Vagina (tissue), 2 donors: ENCODE results near the gene ELMO1. TPM values are rescaled to one million over a fixed set of nuclear protein-coding genes. Genes with fewer than 3 reads are reported as not detected.

Experiments
- DNase-seq, 2 donors: peaks; one replicate each; pipeline ENCODE4 v3.0.0-alpha.2; 2017; ENCODE audit errors: extremely low spot score in 2 of 2
- H3K27ac ChIP-seq: fragments of 200-600 bp; sonication (generic); one replicate; pipeline ENCODE4 v1.5.1; 2019
- H3K27me3 ChIP-seq: fragments of 200-600 bp; sonication (generic); one replicate; pipeline ENCODE4 v1.5.1; 2019
- H3K36me3 ChIP-seq, 2 donors: fragments of 200-600 bp; sonication (generic); one replicate each; pipeline ENCODE4 v1.5.1; 2017 to 2019
- H3K4me1 ChIP-seq: fragments of 200-600 bp; sonication (generic); one replicate; pipeline ENCODE4 v1.5.1; 2019
- H3K4me3 ChIP-seq, 2 donors: fragments of 200-600 bp; sonication (generic); 1 replicate in 1 of 2; 2 replicates in 1 of 2; pipeline ENCODE4 v1.5.1; 2016 to 2019
- H3K9me3 ChIP-seq: fragments of 200-600 bp; sonication (generic); one replicate; pipeline ENCODE4 v1.5.1; 2019
- POLR2A ChIP-seq, 2 donors: fragments of 450-650 bp; IDR thresholded peaks; one replicate each; pipeline ENCODE4 v1.6.1; 2017; ENCODE audit warnings: antibody characterized with exemption in 2 of 2, mild to moderate bottlenecking in 2 of 2, moderate library complexity in 2 of 2
- POLR2AphosphoS5 ChIP-seq, 2 donors: sonication (generic); formaldehyde crosslinking; IDR thresholded peaks; one replicate each; pipeline ENCODE4 v1.9.0; 2017; ENCODE audit warnings: antibody characterized with exemption in 2 of 2, mild to moderate bottlenecking in 2 of 2, low read depth in 1 of 2; ENCODE audit not compliant: insufficient read depth in 1 of 2
- intact Hi-C: fragments of 100-400 bp; cut with DNase I; formaldehyde crosslinking; loops from one replicate; pipeline ENCODE4 v1.15.1; 2023
- total RNA-seq: library from RNA; depleted of rRNA; stranded (reverse); fragments of >200 nt; gene quantifications from one replicate; pipeline ENCODE4 v1.2.3, GENCODE V29; 2016
- TF ChIP-seq, protein P1 (sequence below), 3 experiments: fragments of 450-650 bp in 2 of 3; fragments of 200-600 bp in 1 of 3; sonication (generic) in 1 of 3; IDR thresholded peaks; one replicate each; pipeline ENCODE4 v1.5.1; 2017 to 2019; ENCODE audit warnings: antibody characterized with exemption in 3 of 3, mild to moderate bottlenecking in 2 of 3, moderate library complexity in 2 of 3

Gene ELMO1
- total RNA-seq, 1 donor from 2014 or later, result 74.4 TPM

DNA sequence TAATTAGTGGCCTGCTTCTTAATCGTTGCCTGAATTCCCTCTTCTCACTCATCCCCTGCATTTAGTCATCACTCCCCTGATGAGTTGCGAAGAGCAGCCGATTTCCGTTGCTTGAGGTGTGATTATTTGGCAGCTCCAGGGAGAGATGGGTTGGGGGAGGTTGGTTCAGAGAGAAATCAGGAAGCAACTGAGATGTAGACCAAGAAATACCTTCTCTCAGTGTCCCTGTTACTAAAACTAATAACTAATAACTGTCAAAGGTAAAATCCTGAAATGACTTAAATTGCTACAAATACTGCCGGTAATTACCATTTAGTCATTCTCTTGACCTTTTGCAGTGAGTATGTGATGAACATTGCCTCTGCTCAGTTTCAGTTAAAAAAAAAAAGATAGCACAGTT is 76.9 kb downstream of the ELMO1 start:
- no peak for DNase-seq
- Histone ChIP-seq H3K4me3 (no peak overlapping the region), H3K27me3 (no peaks in the 10 kb centered on the region), H3K4me1 (no peaks in the 10 kb centered on the region), H3K27ac (no peak overlapping the region), H3K36me3 (no peaks in the 10 kb centered on the region), H3K9me3 (no peaks in the 10 kb centered on the region)
- intact Hi-C loops, result no loop called here
- TF ChIP-seq POLR2A (IDR thresholded peaks at IDR 0.05) (no peak), POLR2AphosphoS5 (IDR thresholded peaks at IDR 0.05; ENCODE audit: insufficient read depth in 1 of 2, low read depth in 1 of 2) (no peak)
- TF ChIP-seq, protein P1, sequence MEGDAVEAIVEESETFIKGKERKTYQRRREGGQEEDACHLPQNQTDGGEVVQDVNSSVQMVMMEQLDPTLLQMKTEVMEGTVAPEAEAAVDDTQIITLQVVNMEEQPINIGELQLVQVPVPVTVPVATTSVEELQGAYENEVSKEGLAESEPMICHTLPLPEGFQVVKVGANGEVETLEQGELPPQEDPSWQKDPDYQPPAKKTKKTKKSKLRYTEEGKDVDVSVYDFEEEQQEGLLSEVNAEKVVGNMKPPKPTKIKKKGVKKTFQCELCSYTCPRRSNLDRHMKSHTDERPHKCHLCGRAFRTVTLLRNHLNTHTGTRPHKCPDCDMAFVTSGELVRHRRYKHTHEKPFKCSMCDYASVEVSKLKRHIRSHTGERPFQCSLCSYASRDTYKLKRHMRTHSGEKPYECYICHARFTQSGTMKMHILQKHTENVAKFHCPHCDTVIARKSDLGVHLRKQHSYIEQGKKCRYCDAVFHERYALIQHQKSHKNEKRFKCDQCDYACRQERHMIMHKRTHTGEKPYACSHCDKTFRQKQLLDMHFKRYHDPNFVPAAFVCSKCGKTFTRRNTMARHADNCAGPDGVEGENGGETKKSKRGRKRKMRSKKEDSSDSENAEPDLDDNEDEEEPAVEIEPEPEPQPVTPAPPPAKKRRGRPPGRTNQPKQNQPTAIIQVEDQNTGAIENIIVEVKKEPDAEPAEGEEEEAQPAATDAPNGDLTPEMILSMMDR (IDR thresholded peaks at IDR 0.05), result no peak

DNA sequence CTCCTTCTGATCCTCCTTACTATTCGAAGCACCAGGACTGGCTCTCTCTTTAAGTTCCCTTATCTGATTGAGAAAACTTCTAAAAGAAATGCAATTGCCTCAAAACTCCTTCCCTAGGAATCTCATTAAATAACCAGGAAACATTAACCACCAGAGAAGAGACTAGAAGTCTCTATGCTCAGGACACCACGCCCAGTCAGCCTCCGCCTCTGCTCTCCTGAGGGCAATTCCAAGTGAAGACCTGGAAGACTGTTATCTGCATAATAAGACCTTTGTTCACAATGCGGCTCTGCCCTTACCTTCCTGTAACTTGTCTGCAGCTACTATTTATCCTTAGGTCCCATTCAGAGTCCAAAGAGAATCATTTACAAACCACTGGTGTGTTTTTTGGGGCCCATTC is 78.8 kb downstream of the ELMO1 start:
- TF ChIP-seq POLR2AphosphoS5 (IDR thresholded peaks at IDR 0.05; ENCODE audit: insufficient read depth in 1 of 2, low read depth in 1 of 2), result no peak
- no peak for TF ChIP-seq POLR2A (IDR thresholded peaks at IDR 0.05)
- TF ChIP-seq, protein P1 (IDR thresholded peaks at IDR 0.05), result no peak
- Histone ChIP-seq H3K4me3 (no peak overlapping the region), H3K27ac (no peak overlapping the region), H3K27me3 (no peaks in the 10 kb centered on the region), H3K9me3 (no peaks in the 10 kb centered on the region), H3K4me1 (no peaks in the 10 kb centered on the region), H3K36me3 (no peaks in the 10 kb centered on the region)
- intact Hi-C loops, result no loop called here
- no peak for DNase-seq

DNA sequence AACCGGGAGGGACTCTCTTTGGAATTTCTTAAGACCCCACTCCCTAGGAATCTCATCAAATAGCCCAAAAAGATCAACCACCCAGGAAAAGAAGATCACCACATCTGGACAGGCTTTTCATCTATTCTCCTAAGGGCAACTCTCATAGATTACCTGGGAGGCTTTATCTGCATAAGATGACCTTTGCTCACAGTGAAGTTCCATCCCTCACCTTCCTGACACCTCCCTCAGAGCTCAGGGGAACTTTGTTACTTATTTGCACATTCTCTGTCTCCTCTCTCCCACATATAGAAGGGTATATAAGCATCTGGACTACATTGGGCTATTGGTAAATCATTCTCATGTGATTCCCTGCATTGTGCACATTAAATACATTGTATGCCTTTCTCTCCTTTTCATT is 80.1 kb downstream of the ELMO1 start:
- no peak for TF ChIP-seq POLR2AphosphoS5 (IDR thresholded peaks at IDR 0.05; ENCODE audit: insufficient read depth in 1 of 2, low read depth in 1 of 2)
- no peak for TF ChIP-seq POLR2A (IDR thresholded peaks at IDR 0.05)
- TF ChIP-seq, protein P1 (IDR thresholded peaks at IDR 0.05), result no peak
- intact Hi-C loops, result no loop called here
- no peaks in the 10 kb centered on the region for H3K27me3 ChIP-seq
- H3K4me1 ChIP-seq, result no peaks in the 10 kb centered on the region
- H3K36me3 ChIP-seq, result no peaks in the 10 kb centered on the region
- no peak overlapping the region for H3K4me3 ChIP-seq
- no peaks in the 10 kb centered on the region for H3K9me3 ChIP-seq
- DNase-seq, result no peak
- no peak overlapping the region for H3K27ac ChIP-seq

DNA sequence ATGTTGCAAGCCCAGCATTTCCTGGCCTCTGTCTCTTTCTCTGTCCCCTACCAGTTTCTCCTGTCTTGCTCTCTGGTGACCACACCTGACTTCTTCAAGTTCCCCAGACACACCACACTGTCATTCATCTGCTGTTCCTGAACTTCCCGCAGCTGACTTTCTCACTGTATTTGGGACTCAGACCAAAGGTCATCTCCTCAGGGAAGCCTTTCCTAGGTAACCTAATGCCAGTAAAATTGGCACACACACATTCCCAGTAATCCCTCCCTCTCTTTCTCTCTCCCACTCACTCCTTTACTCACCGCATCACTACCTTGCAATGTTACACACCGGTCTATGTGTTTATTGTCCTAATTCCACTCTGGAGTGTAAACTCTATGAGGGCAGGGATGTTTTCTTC is 81.7 kb downstream of the ELMO1 start:
- TF ChIP-seq, protein P1 (IDR thresholded peaks at IDR 0.05), result no peak
- no peak for TF ChIP-seq POLR2AphosphoS5 (IDR thresholded peaks at IDR 0.05; ENCODE audit: insufficient read depth in 1 of 2, low read depth in 1 of 2)
- H3K36me3 ChIP-seq, result no peaks in the 10 kb centered on the region
- no peak for DNase-seq
- intact Hi-C loops, result no loop called here
- no peaks in the 10 kb centered on the region for H3K4me1 ChIP-seq
- no peak overlapping the region for H3K27ac ChIP-seq
- no peak overlapping the region for H3K4me3 ChIP-seq
- H3K9me3 ChIP-seq, result no peaks in the 10 kb centered on the region
- no peaks in the 10 kb centered on the region for H3K27me3 ChIP-seq

DNA sequence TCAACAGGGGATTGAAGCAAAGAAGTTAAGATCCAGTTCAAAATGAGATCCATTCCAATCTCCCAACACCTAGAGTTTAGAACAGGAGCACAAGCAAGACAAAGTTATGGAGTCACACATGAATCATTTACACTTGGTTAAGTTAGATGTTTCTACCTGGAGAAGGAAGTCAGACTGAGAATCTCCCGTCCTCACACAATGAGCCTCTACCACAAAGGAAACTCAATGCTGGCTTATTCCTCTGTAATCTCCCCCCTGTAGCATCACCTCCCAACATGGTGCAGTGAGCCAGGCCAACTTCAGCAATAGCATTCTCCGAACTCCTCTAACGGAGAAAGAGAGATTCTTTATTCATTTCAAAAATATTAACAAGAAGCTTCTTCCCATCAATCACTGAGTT is 82.2 kb downstream of the ELMO1 start:
- intact Hi-C loops, result no loop called here
- no peaks in the 10 kb centered on the region for H3K27me3 ChIP-seq
- no peak for DNase-seq
- H3K36me3 ChIP-seq, result no peaks in the 10 kb centered on the region
- no peaks in the 10 kb centered on the region for H3K4me1 ChIP-seq
- H3K4me3 ChIP-seq, result no peak overlapping the region
- H3K9me3 ChIP-seq, result no peaks in the 10 kb centered on the region
- H3K27ac ChIP-seq, result no peak overlapping the region
- TF ChIP-seq, protein P1 (IDR thresholded peaks at IDR 0.05), result no peak
- no peak for TF ChIP-seq POLR2A (IDR thresholded peaks at IDR 0.05)
- TF ChIP-seq POLR2AphosphoS5 (IDR thresholded peaks at IDR 0.05; ENCODE audit: insufficient read depth in 1 of 2, low read depth in 1 of 2), result no peak
